LNCaP clone FGC (cell line): ENCODE measurements around the gene CDC42BPG.
"Not testable (repeated sequence)": the region's sequence is repeated elsewhere in the genome, so short reads cannot be mapped to it uniquely, and the experiment has no call there.

Experiments used
- DNase-seq: peaks from one replicate; pipeline ENCODE4 v3.0.0-alpha.2; 2011; ENCODE audit warnings: low read depth
- H3K4me3 ChIP-seq: 2 replicates; pipeline ENCODE4 v1.5.1; 2011; ENCODE audit warnings: mild to moderate bottlenecking, low read depth, low read length, control low read depth
- TF ChIP-seq, protein P1 (sequence below): IDR thresholded peaks from 2 replicates; pipeline ENCODE4 v1.5.1; 2012; ENCODE audit warnings: mild to moderate bottlenecking; ENCODE audit not compliant: control insufficient read depth, insufficient read depth; ENCODE audit errors: extremely low read depth

Gene CDC42BPG

DNA sequence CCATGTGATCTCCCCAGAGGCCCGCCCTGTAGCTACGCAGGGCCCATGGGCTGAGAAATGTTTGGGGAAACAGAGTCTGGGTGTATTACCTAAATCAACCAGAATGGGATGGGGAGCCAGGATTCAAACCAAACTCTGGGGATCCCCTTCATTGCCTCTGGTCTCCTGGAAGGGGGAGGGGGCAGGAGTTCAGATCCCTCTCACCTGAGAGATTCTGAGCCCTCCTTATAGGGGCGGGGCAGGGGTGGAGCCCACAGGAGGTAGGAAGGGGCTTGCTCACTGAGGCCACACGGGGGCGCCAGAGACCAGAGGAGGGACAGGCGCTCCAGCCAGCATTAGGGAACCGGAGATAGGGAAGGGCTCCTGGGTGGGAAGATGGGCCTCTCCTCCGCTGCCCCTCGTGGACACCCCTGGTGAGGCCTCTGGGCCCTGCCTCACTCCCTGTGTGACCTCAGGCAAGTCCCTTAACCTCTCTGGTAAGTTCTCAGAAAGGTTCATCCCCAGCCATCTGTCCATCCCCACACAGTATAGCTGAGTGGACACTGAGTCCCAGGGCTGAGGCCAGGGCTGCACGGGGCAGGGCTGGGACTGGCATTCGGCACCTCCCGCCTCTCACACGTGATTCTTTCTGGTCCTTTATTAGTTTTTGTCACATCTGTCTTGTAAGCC lies 2.7 kb upstream of the CDC42BPG start:
- H3K4me3 ChIP-seq = no peak overlapping the region

DNA sequence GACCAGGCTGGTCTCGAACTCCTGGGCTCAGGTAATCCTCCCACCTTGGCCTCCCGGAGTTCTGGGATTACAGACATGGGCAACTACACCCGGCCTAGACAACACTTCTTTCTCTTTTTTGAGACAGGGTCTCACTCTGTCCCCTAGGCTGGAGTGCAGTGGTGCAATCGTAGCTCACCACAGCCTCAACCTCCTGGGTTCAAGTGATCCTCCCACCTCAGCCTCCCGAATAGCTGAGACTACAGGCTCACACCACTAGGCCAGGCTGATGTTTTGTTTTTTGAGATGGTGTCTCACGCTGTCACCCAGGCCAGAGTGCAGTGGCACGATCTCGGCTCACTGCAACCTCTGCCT lies 1.3 kb upstream of the CDC42BPG start:
- DNase-seq, H3K4me3 ChIP-seq: not testable (repeated sequence)

More for the DNA sequence above, 2.7 kb upstream of the CDC42BPG start:
- peak; percentile 63 for DNase-seq
- TF ChIP-seq, protein P1, sequence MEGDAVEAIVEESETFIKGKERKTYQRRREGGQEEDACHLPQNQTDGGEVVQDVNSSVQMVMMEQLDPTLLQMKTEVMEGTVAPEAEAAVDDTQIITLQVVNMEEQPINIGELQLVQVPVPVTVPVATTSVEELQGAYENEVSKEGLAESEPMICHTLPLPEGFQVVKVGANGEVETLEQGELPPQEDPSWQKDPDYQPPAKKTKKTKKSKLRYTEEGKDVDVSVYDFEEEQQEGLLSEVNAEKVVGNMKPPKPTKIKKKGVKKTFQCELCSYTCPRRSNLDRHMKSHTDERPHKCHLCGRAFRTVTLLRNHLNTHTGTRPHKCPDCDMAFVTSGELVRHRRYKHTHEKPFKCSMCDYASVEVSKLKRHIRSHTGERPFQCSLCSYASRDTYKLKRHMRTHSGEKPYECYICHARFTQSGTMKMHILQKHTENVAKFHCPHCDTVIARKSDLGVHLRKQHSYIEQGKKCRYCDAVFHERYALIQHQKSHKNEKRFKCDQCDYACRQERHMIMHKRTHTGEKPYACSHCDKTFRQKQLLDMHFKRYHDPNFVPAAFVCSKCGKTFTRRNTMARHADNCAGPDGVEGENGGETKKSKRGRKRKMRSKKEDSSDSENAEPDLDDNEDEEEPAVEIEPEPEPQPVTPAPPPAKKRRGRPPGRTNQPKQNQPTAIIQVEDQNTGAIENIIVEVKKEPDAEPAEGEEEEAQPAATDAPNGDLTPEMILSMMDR = peak; percentile 96

DNA sequence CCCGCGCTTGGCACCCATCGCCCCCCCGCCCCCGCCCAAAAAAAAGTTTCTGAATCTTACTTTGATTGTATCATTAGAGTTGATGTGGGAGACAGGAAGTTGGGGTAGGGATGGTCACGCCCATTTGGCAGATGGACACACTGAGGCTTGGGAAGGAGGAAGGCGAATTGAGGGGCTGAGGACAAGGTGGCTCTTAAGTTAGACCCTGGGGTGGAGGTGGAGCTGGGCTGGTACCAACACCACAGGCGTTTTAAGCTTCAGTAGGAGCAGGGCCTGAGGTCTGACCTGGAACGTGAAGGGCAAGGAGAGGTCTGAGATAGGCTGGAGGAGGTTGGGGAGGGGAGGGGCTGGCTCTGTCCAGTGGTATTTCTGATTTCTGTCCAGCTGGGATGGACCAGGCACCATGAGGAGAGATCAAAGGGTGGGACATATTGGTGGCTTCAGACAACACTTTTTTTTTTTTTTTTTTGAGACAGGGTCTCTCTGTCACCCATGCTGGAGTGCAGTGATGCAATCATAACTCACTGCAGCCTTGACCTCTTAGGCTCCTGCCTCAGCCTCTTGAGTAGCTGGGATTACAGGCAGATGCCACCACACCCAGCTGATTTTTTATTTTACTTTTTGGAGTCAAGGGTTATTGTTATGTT lies 799 bp upstream of the CDC42BPG start:
- DNase-seq = no peak
- peak overlapping the region; percentile 94 for H3K4me3 ChIP-seq

DNA sequence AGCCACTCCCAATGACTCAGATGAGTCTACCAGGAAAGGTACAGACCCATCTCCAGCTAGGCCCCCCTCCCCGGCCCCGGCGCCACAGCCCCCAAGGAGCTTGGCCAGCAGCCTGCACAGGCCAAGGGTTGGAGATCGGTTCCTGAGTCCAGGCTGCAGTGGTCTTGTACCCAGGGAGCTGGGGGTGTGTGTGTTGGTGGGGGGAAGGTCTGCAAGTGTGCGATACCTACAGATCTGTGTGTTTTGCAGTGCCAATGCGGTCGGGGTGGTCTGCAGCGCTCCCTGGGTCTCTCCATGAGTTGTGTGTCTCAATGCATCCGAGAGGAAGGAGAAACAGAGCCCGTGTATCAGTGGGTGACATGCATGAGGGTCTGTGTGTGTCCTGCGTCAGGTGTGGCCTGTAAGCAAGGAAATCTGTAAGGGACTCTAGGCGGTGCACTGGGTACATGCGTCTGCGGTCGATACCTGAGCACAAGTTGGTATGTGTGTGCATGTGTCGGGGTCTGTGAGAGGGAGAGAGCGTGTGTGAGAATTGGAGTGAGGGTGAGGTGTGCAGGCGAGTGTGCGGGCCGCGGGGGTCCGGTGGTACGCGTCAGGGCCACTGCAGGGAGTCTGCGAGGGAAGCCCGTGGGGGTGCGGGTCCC lies 645 bp downstream of the CDC42BPG start:
- TF ChIP-seq, protein P1 = no peak
- H3K4me3 ChIP-seq = peak overlapping the region; percentile 94
- DNase-seq = no peak

More for the DNA sequence above, 799 bp upstream of the CDC42BPG start:
- TF ChIP-seq, protein P1 = no peak

DNA sequence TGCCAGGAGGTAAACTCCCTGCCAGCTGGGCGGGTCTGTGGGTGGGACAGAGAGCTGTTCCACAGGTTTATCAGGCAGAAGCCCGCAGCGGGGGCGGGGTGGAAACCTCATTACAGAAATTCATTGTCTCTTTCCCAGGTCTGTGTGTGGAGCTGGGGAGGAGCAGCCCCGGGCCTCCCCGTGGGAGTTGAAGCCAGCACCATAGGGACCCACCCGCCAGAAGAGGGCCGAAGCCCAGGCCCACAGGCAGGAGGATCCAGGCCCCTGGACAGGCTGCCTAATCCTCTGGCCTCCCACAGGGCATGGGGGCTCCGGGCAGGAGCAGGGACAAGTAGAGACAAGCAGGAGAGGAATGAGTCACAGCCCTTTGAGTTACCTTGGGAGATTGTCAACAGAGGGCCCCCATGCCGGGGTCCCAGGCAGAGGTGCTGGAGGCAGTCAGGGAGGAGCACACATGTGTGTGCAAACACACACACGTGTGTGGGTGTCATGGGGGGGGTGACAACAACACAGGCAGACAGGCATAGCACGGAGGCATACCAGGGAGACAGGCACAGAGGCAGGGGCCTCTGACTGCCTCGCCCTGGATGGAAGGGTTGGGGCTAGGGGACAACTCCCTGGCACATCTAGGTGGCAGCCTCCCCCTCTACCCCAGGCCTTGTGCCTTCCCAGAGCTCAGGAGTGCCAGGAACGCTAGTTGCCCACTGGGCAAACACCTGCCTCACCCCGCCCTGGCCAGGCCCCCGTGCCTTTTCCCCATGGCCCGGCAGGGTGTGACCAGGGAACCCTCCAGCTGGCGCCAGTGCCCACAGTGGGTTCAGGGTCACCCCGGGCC lies 1.4 kb downstream of the CDC42BPG start:
- DNase-seq = no peak
- TF ChIP-seq, protein P1 = no peak
- peak overlapping the region; percentile 94 for H3K4me3 ChIP-seq

DNA sequence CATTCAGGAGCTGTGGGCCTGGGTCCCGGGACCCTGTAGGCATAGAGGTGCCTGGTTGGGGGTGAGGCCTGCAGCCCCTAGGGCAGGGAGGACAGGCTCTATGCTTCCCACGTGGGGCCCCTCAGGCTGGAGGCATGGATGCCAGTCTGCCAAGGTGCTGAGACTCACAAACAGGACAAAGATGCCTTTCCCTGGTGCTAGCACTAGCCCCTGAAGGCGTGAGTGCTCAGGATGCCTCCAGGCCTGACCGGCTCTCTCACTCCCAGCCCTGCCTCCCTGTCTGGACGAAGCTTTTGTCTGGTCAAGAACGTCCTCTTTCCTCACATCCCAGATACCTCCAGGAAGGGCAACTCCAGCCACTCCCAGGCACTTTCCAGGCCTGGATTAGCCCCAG lies 2.1 kb downstream of the CDC42BPG start:
- TF ChIP-seq, protein P1 = no peak
- peak overlapping the region; percentile 94 for H3K4me3 ChIP-seq
- no peak for DNase-seq
